ENCODE results near the gene ATG9A.

Gene ATG9A

DNA sequence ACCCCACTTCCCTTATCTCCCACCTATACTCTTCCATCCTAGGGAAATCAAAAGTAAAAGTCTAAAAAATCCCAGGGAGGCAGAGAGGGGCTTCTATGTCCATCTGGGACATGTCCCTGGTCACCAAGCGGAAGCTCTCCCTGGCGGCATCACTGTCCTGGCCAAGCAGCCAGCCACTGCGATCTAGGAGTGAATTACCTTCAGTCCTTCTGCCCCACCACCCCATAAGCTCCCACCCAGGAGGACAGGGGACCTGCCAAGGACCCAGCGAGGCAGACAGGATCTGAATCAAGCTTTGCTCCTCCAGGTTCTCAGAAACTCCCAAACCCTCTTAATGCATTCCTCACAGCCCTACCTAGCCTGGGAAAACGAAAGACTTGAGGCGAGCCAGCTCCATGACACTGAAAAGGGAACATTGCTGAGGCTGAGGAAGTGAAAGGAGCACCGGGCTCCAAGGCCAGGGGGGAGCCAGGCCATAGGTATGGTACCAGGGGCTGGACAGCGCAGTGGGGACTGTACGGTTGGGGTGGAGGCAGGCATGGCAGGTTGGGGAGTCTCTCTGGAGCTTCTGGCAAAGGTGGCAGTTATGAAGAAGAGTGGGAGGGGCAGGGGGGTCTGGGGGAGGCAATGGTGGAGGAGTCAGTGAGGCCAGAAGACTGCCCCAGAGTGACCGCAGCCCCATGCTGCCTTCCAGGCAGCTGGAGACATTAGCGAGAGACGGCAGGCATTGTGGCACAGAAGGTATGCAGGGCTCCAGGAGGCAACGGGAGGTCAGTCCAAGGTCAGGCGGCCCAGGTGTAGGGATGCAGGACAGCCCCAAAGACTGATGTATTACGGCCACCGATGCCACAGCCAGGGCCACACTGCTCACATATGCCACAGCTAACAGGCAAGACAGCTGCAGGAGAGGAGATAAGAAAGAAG is 56.9 kb downstream of the ATG9A start:
- H3K4me1 ChIP-seq, result peaks cover 3% of the 10 kb centered on the region

GRCh38 chr2:219171231-219171651 is 58.2 kb downstream of the ATG9A start:
- Histone ChIP-seq H3K27ac (peak overlapping the region; percentile 37), H3K36me3 (ENCODE audit: control insufficient read depth, insufficient read depth, low read length) (no peaks in the 10 kb centered on the region), H3K27me3 (ENCODE audit: control insufficient read depth, insufficient read depth, low read length) (no peaks in the 10 kb centered on the region), H3K4me2 (ENCODE audit: low read length) (no peak overlapping the region), H2AFZ (no peak overlapping the region), H3K9ac (no peak overlapping the region), H3K79me2 (no peaks in the 10 kb centered on the region), H3K4me1 (peaks cover 3% of the 10 kb centered on the region), H3K4me3 (ENCODE audit: low read depth, low read length) (no peak overlapping the region), H3K9me3 (ENCODE audit: control insufficient read depth, low read length) (no peaks in the 10 kb centered on the region)
- TF ChIP-seq CTCF (IDR thresholded peaks at IDR 0.05), result peak; percentile 72

More for the DNA sequence above, 56.9 kb downstream of the ATG9A start:
- H2AFZ ChIP-seq, result no peak overlapping the region
- H3K79me2 ChIP-seq, result no peaks in the 10 kb centered on the region
- TF ChIP-seq CTCF (IDR thresholded peaks at IDR 0.05), result no peak
- no peaks in the 10 kb centered on the region for H3K36me3 ChIP-seq (ENCODE audit: control insufficient read depth, insufficient read depth, low read length)
- H3K4me3 ChIP-seq (ENCODE audit: low read depth, low read length), result no peak overlapping the region
- no peaks in the 10 kb centered on the region for H3K9me3 ChIP-seq (ENCODE audit: control insufficient read depth, low read length)
- no peaks in the 10 kb centered on the region for H3K27me3 ChIP-seq (ENCODE audit: control insufficient read depth, insufficient read depth, low read length)
- H3K9ac ChIP-seq, result no peak overlapping the region
- no peak overlapping the region for H3K27ac ChIP-seq
- H3K4me2 ChIP-seq (ENCODE audit: low read length), result no peak overlapping the region

DNA sequence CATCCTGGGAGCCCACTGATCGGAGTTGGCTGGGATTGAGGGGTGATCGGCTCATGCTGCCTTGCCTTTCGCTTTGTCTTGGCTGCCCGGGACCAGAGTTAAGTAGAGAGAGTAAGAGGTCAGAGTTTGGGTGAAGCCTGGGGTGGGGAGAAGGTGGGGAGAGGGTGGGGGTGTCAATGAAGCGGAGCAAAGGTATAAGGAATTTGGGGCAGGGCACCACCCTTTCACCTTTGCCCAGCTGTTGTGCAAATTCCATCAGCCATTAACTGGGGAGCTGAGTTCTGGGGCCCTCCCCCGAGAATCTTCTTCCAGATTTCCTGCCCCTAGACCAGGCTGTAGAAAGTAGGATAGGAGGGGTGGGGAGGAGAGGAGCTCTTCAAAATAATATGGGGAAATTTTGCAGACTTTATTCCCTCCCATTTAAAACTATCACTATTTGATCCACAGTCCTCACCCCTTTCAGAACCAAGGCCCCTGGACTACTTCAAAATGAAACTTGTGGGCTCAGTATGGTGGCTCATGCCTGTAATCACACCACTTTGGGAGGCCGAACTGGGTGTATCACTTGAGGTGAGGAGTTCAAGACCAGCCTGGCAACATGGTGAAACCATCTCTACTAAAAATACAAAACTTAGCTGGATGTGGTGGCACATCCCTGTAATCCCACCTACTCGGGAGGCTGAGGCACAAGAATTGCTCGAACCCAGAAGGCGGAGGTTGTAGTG is 59.3 kb downstream of the ATG9A start, which contains the start of gene SLC23A3:
Gene SLC23A3, minus strand, starts transcription at position 100 of the 725 bp plus-strand sequence. Its CDS starts 45 bp downstream, at position 55.
- no peak within 1 kb of the TSS for H3K4me3 ChIP-seq (ENCODE audit: low read depth, low read length)
- no peaks in the 10 kb centered on the region for H3K36me3 ChIP-seq (ENCODE audit: control insufficient read depth, insufficient read depth, low read length)
- H3K9ac ChIP-seq, result no peak within 1 kb of the TSS
- no peak within 1 kb of the TSS for H3K4me2 ChIP-seq (ENCODE audit: low read length)
- H3K27me3 ChIP-seq (ENCODE audit: control insufficient read depth, insufficient read depth, low read length), result no peaks in the 10 kb centered on the region
- no peaks in the 10 kb centered on the region for H3K79me2 ChIP-seq
- no peak within 1 kb of the TSS for H2AFZ ChIP-seq
- H3K4me1 ChIP-seq, result no peaks in the 10 kb centered on the region
- H3K9me3 ChIP-seq (ENCODE audit: control insufficient read depth, low read length), result no peaks in the 10 kb centered on the region
- no peak for TF ChIP-seq CTCF (IDR thresholded peaks at IDR 0.05)
- H3K27ac ChIP-seq, result no peak within 1 kb of the TSS
